ACC112 (cell line): ENCODE data around the gene GRPEL1.
A peak's percentile ranks its signal among the peaks of the same experiment; 100 is the strongest.

ENCODE experiments used
- H2AFZ ChIP-seq: fragments of 200-600 bp; sonication (generic); one replicate; pipeline ENCODE4 v1.6.0; 2017; ENCODE audit warnings: antibody characterized with exemption, low read length; ENCODE audit not compliant: unreplicated experiment
- H3K27ac ChIP-seq: fragments of 200-600 bp; sonication (generic); 2 replicates; pipeline ENCODE4 v1.5.1; 2014; ENCODE audit warnings: low read depth, mild to moderate bottlenecking, antibody characterized with exemption, low read length, moderate library complexity
- H3K27me3 ChIP-seq: fragments of 200-600 bp; sonication (generic); 2 replicates; pipeline ENCODE4 v1.6.1; 2014; ENCODE audit warnings: mild to moderate bottlenecking, antibody characterized with exemption, low read length, moderate library complexity, mixed read lengths; ENCODE audit not compliant: insufficient read depth
- H3K36me3 ChIP-seq: fragments of 200-600 bp; sonication (generic); 2 replicates; pipeline ENCODE4 v1.6.1; 2016; ENCODE audit warnings: mild to moderate bottlenecking, antibody characterized with exemption, low read length, moderate library complexity, mixed read lengths; ENCODE audit not compliant: insufficient read depth
- H3K4me1 ChIP-seq: fragments of 200-600 bp; sonication (generic); one replicate; pipeline ENCODE4 v1.6.1; 2016; ENCODE audit warnings: low read length, mixed read lengths; ENCODE audit not compliant: insufficient read depth, unreplicated experiment, control insufficient read depth
- H3K4me3 ChIP-seq: fragments of 200-600 bp; sonication (generic); 2 replicates; pipeline ENCODE4 v1.5.1; 2014; ENCODE audit warnings: mild to moderate bottlenecking, low read depth, low read length
- H3K79me2 ChIP-seq: fragments of 200-600 bp; sonication (generic); one replicate; pipeline ENCODE4 v1.6.0; 2016; ENCODE audit warnings: low read length; ENCODE audit not compliant: control insufficient read depth, unreplicated experiment, insufficient read depth

The GRPEL1 gene

GRCh38 chr4:7075962-7076695 is 8.3 kb upstream of the GRPEL1 start:
- Histone ChIP-seq H3K27me3 (peaks cover 9% of the 10 kb centered on the region), H3K4me3 (no peak overlapping the region), H3K36me3 (no peaks in the 10 kb centered on the region), H2AFZ (no peak overlapping the region), H3K79me2 (no peaks in the 10 kb centered on the region), H3K27ac (no peak overlapping the region), H3K4me1 (peaks cover 4% of the 10 kb centered on the region)

- Histone ChIP-seq H3K36me3 (no peaks in the 10 kb centered on the region), H3K79me2 (no peaks in the 10 kb centered on the region), H2AFZ (no peak overlapping the region), H3K27me3 (no peaks in the 10 kb centered on the region), H3K4me1 (peaks cover 4% of the 10 kb centered on the region), H3K27ac (no peak overlapping the region), H3K4me3 (no peak overlapping the region)
Measured at GRCh38 chr4:7074426-7074825, 6.6 kb upstream of the GRPEL1 start.

- no peak overlapping the region for H3K4me3 ChIP-seq
- peaks cover 8% of the 10 kb centered on the region for H3K4me1 ChIP-seq
- no peaks in the 10 kb centered on the region for H3K27me3 ChIP-seq
- no peak overlapping the region for H3K27ac ChIP-seq
- H3K36me3 ChIP-seq, result no peaks in the 10 kb centered on the region
- H3K79me2 ChIP-seq, result no peaks in the 10 kb centered on the region
- no peak overlapping the region for H2AFZ ChIP-seq
Measured at GRCh38 chr4:7073526-7074390, 5.9 kb upstream of the GRPEL1 start.

- H3K4me1 ChIP-seq, result peaks cover 9% of the 10 kb centered on the region
- H3K4me3 ChIP-seq, result no peak overlapping the region
- H3K27me3 ChIP-seq, result no peaks in the 10 kb centered on the region
Measured at GRCh38 chr4:7073059-7073458, 5.2 kb upstream of the GRPEL1 start.

GRCh38 chr4:7070729-7071511 is 3.1 kb upstream of the GRPEL1 start:
- no peaks in the 10 kb centered on the region for H3K27me3 ChIP-seq
- no peak overlapping the region for H2AFZ ChIP-seq
- no peak overlapping the region for H3K27ac ChIP-seq
- H3K4me1 ChIP-seq, result peaks cover 19% of the 10 kb centered on the region
- H3K4me3 ChIP-seq, result no peak overlapping the region
- no peaks in the 10 kb centered on the region for H3K36me3 ChIP-seq
- H3K79me2 ChIP-seq, result peaks cover 19% of the 10 kb centered on the region

More at GRCh38 chr4:7073059-7073458, 5.2 kb upstream of the GRPEL1 start:
- Histone ChIP-seq H3K79me2 (no peaks in the 10 kb centered on the region), H3K36me3 (no peaks in the 10 kb centered on the region), H2AFZ (no peak overlapping the region), H3K27ac (no peak overlapping the region)

- H3K27me3 ChIP-seq, result no peaks in the 10 kb centered on the region
- H3K79me2 ChIP-seq, result peaks cover 37% of the 10 kb centered on the region
- H2AFZ ChIP-seq, result peak overlapping the region; percentile 85
- peak overlapping the region; percentile 90 for H3K4me3 ChIP-seq
- peaks cover 3% of the 10 kb centered on the region; the same call in 1 of the 2 replicates for H3K36me3 ChIP-seq
- H3K4me1 ChIP-seq, result peaks cover 15% of the 10 kb centered on the region
- peak overlapping the region; percentile 51; the same call in 1 of the 2 replicates for H3K27ac ChIP-seq
Measured at GRCh38 chr4:7068883-7069282, 1.0 kb upstream of the GRPEL1 start.

GRCh38 chr4:7068279-7068842 is 497 bp upstream of the GRPEL1 start:
- peak overlapping the region; percentile 90 for H3K4me3 ChIP-seq
- H3K4me1 ChIP-seq, result peaks cover 15% of the 10 kb centered on the region
- H3K79me2 ChIP-seq, result peaks cover 42% of the 10 kb centered on the region
- H3K36me3 ChIP-seq, result peaks cover 8% of the 10 kb centered on the region
- peak overlapping the region; percentile 51 for H3K27ac ChIP-seq
- H2AFZ ChIP-seq, result peak overlapping the region; percentile 85
- H3K27me3 ChIP-seq, result no peaks in the 10 kb centered on the region

- no peaks in the 10 kb centered on the region for H3K27me3 ChIP-seq
- no peak overlapping the region for H3K27ac ChIP-seq
- H3K4me3 ChIP-seq, result peak overlapping the region; percentile 90
- H2AFZ ChIP-seq, result peak overlapping the region; percentile 52
- H3K36me3 ChIP-seq, result peaks cover 11% of the 10 kb centered on the region
- peaks cover 46% of the 10 kb centered on the region for H3K79me2 ChIP-seq
- H3K4me1 ChIP-seq, result peaks cover 15% of the 10 kb centered on the region
Measured at GRCh38 chr4:7067126-7067451, 775 bp downstream of the GRPEL1 start.

GRCh38 chr4:7066493-7066892 is 1.4 kb downstream of the GRPEL1 start:
- Histone ChIP-seq H3K27ac (no peak overlapping the region), H2AFZ (no peak overlapping the region), H3K4me1 (peaks cover 15% of the 10 kb centered on the region), H3K36me3 (peaks cover 11% of the 10 kb centered on the region), H3K79me2 (peaks cover 46% of the 10 kb centered on the region), H3K4me3 (peak overlapping the region; percentile 90), H3K27me3 (no peaks in the 10 kb centered on the region)

GRCh38 chr4:7066006-7066405 is 1.9 kb downstream of the GRPEL1 start:
- H3K36me3 ChIP-seq, result peaks cover 13% of the 10 kb centered on the region
- peaks cover 46% of the 10 kb centered on the region for H3K79me2 ChIP-seq
- no peaks in the 10 kb centered on the region for H3K27me3 ChIP-seq

More at GRCh38 chr4:7066006-7066405, 1.9 kb downstream of the GRPEL1 start:
- Histone ChIP-seq H2AFZ (no peak overlapping the region), H3K4me1 (peaks cover 15% of the 10 kb centered on the region), H3K4me3 (peak overlapping the region; percentile 90), H3K27ac (no peak overlapping the region)
